CD1c-positive myeloid dendritic cell (primary cell): ENCODE measurements around the gene NKD2.
"Not testable (repeated sequence)": the region's sequence is repeated elsewhere in the genome, so short reads cannot be mapped to it uniquely, and the experiment has no call there.

Experiments
- DNase-seq: peaks from one replicate; pipeline ENCODE4 v3.0.0-alpha.2; 2016; ENCODE audit errors: extremely low spot score

Gene NKD2

DNA sequence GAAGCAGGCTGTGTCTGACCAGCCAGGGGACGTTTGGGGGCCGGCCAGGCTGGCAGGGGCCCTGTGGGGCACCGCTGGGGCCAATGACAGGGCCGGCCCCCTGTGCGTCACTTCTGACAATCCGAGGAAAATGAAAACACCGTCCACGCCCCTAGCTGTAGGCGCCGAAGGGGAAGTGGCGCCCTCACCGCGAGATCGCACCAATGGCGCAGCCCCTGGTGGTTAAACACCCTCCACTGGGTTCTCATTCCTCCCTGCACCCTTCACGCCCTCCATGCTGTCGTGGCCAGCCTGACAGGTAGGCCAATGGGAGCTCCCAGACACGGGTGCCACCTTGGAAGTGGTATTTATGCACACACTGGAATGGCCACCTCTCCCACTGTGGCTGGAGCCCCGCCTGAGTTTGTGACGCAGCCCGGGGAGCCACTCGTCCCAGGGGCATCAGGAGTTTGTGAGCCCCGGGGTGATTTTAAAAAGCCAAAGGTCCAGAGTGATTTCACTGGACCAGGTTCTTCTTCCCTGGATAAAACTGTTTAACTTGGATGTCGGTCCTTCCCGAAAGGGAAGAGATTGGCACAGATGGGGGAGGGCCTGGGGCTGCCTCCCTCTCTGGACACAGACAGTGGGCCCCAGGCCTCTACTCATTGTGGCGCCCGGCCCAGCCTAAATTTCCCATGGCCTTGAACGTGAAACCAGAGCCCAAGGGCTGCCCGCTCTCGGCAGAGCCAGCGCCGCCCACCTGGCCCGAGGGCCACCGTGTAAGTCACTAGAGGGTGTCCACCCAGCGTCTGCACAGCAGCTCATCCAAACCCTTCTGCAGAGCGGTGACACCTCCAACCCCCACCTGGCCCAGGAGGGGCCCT lies 49.7 kb downstream of the NKD2 start:
- DNase-seq = no peak

DNA sequence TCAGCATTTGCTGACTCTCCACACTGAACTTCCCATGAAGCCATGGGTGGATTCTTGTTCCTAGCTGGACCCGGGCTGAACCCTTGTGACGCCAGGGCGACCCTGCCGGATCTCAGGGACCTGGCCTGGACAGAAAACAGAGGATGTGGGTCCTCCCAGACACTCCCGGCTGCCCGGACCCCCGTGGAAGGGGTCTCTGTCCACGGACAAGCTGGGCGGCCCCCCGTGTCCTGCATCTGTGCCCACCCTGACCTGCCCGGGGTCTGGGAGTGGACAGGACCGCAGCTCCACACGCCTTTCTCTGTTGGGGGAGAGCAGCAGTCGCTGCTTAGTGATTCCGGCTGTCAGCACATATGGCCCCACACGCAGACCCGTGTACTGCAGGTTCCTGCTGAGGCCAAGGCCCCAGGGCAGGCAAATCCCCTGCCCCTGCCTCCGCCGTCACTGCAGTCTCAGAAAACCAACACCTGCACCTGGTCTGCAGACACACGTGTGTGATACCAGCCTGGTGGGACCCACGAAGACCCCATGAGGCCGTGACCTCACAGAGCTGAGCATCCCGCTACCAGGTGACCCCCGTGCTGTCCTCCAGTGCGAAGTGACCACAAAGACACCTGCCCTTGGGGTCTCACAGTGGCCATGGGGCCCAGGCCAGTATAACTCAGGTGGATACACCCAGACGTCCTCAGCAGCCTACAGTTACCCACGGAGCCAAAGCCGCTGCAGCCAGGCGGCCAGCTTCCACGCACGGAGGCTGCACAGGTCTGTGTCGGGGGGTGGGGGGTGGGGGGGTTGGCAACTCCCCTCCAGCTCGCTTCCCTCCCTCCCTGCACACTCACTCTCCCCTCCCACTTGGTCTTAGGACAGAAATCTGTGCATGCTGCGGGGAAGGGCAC lies 50.6 kb downstream of the NKD2 start:
- no peak for DNase-seq

DNA sequence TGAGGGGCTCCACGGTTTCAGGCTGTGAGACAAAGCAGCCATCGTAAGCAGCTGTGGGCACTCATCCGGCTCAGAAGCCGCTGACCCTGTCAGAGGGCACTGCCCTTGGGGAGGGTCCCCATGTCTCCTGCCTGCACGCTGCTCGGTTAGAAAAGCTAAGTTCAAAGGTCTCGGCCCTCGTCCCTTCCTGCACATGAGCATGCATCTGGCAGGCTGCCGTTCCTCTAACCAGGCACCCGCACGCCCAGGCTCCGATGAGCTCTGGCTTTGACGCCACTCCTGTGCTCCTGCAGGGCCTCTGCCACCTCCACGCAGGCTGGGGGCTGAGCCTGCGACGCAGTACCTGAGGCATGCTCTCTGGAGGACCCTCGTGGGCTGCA lies 51.3 kb downstream of the NKD2 start:
- DNase-seq = no peak

DNA sequence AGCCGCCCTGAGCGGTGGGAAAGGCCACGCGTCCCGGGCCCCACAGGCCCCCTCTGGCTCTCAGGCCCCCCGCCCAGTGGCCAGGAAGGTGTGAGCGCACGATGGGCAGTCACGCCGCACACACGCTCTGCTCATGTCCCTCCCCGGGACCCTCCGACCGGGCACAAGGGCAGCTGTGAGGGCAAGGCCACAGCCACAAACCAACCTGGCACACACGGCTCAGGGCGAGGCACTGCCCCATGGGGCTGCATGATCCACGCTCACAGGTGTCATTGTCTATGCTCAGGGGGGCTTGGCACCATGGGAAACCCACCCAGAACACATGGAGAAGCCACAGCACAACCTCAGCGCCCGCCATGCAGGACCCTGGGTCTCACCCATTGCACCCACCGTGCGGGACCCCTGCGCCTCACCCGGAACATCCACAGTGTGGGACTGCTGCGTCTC lies 52.0 kb downstream of the NKD2 start:
- no peak for DNase-seq

DNA sequence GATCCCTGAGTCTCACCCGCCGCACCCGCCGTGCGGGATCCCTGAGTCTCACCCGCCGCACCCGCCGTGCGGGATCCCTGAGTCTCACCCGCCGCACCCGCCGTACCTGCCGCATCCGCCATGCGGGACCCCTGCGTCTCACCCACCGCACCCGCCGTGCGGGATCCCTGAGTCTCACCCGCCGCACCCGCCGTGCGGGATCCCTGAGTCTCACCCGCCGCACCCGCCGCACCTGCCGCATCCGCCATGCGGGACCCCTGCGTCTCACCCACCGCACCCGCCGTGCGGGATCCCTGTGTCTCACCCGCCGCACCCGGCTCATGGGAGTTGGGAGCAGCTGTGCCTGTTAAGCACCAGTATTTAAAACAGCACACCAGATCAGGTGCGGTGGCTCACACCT lies 52.7 kb downstream of the NKD2 start:
- not testable (repeated sequence) for DNase-seq

DNA sequence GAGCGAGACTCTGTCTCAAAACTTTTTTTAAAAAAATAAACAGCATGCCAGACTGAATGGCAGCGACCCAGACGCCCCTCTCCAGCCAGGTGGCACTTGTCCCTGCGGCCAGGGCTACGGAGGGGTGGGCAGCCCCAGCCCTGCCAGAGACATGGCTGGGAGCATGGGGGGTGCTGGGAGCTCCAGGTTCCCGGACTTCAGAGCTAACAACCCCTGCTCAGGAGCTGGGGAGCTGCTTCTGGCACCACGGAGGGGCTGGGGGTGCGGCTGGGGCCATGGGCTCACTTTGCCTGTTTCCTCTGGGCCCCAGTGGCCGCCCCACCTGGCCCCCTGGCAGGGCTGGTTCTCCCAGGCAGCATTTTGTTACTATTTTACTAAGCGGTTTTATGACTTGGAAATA lies 53.3 kb downstream of the NKD2 start:
- DNase-seq = no peak

DNA sequence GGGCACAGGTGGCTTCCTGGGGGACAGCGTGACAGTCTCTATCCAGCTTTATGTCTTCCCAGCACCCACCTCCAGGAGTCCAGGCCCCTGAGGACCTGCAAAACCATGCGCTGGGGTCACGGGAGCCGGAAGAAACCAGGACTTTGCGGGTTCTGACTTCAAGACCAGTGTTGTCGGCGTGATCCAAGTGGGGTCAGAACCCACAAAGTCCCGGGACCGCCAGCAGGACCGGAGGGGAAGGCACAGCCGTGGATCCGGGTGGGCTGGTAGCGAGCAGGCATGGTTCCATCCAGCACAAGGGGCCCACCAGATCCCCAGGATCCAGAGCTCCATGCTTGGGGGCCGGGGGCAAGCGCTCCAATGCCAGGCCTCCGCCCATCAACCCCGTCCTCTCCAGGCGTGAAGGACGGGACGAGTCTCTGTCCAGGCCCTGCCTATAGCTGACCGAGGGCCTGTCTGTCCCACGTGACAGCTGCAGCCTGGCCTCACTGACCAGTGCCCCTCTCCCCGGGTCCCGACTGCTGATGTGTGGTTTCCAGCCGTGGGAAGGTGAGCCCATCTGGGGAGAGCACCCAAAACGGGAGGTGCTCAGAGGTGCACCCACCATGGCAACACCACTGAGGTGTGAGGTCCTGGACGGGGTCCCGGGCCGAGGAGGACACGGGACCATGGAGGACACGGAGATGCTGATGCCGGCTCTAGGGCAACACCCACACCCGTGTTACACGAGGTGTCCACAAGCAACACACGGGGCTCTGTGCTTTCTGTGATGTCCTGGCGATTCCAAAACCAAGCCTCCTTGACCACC lies 54.4 kb downstream of the NKD2 start:
- DNase-seq = no peak

DNA sequence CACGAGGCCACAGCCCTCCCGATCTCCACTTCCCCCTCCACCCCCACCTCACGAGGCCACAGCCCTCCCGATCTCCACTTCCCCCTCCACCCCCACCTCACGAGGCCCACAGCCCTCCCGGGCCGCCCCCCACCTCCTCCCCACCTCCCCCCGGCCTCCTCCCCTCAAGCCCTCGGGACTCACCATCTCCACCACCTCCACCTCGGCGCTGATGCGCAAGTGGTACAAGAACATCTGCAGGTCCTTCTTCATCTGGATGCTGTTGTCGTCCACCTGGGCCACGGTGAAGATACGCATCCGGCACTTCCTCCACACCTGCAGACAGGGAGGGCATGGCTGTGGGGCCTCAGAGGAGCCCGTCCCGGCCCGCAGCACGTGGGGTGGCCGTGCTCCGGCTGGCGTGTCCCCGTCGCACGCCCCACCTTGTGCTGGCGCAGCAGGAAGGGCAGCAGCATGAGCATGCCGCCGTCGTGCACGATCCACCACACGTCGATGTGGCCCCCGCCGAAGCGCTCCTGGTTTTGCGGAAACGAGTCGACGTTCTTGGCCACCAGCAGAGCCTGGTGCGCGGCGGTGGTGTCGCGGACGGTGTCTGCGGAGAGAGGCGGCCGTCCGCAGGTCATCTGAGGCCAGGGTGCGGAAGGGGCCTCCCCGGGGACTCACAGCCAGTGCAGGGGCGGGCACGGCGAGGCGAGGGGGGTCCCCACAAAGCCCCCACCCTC lies 55.2 kb downstream of the NKD2 start:
- no peak for DNase-seq

DNA sequence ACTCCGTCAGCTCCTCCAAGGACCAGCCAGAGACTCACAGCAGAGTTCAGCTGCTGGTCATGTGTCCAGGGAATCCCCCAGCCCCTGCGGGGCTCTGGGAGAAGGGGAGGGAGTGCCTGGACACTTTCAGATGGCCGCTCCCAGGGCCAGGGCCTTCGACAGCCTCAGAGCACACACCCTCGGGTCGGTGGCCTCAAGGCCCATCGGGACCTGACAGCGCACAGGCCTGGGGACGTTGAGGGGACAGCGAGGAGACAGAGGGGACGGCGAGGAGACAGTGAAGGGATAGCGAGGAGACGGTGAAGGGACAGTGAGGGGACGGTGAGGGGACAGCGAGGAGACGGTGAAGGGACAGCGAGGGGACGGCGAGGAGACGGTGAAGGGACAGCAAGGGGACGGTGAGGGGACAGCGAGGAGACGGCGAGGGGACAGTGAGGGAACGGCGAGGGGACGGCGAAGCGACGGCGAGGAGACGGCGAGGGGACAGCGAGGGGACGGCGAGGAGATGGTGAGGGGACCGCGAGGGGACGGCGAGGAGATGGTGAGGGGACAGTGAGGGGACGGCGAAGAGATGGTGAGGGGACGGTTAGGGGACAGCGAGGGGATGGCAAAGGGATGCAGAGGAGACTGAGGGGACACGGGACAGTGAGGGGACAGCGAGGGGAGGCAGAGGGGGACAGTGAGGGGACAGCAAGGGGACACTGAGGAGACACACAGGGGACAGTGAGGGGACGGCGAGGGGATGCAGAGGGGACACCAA lies 56.0 kb downstream of the NKD2 start:
- DNase-seq = no peak

DNA sequence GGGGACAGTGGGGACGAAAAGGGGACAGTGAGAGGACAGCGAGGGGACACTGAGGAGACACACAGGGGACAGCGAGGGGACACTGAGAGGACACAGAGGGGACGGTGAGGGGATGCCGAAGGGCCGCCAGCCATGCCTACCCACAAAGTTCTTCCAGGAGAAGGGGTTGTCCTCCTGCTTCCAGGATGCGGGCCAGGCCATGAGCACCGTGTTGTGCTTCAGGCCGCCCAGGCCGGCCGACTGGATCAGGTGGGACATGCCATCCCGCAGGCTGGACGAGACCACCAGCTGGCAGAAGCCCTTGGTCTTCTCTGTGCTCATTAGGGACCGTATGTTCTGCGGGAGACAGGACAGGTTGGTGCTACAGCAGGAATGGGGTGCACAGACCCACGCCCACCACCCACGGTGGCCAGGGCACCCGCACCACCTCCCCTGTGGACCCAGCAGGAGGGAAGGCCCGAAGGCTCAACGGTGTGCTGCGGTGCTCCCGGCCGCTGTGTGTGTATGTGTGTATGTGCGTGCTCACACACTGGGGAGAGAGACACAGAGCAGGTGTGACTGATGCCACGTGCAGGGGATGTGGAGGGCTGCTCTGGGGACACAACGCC lies 56.6 kb downstream of the NKD2 start:
- DNase-seq = no peak

DNA sequence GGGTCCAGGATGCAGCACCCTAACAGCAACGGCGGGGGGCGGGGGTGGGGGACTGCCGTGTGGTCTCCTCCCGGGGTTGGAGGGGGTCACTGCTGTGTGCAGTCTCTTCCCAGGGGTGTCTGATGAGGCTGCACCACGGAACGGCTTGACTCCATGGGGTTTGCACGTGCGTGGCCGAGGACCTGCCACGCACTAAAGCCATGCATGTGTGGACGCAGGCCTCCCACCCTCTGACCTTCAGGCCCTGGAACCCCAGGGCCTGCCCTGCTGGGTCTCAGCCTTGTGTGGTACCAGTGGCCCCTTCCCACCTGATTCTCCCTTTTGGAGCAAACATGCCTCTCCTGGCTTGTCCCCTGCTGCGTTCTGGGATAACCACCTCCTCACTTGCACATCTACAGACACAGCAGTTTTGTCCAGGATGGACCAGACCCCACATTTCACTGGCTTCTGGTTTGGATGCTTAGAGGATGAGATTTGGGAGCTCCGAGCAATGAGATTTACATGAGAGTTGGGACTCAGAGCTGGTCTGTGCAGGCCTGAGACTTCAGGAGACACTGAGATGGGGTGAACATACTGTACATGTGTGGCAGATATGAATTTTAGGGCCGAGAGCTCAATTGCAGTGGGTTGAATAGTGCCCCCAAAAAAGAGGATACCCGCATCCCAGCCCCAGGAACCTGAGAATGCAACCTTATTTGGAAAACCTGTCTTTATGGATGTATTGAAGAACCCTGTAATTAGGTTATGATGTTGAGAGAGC lies 57.5 kb downstream of the NKD2 start:
- no peak for DNase-seq

DNA sequence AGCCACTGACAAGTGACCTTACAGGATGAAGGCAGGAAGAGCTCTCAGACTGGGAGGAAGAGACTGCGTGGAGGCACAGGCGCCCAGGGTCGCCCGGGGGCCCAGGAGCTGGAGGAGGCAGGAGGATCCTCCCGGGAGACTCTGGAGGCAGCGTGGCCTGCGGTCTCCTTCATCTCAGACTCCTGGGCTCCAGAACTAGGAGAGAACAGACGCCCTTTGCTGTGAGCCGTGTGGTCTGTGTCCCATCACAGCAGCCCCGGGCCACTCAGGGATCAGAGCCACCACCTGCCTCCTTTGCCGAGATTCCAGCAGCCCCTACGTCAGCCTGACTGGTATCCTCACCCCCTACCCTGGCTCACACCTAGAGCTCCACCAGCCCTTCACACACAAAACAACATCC lies 58.1 kb downstream of the NKD2 start:
- no peak for DNase-seq

DNA sequence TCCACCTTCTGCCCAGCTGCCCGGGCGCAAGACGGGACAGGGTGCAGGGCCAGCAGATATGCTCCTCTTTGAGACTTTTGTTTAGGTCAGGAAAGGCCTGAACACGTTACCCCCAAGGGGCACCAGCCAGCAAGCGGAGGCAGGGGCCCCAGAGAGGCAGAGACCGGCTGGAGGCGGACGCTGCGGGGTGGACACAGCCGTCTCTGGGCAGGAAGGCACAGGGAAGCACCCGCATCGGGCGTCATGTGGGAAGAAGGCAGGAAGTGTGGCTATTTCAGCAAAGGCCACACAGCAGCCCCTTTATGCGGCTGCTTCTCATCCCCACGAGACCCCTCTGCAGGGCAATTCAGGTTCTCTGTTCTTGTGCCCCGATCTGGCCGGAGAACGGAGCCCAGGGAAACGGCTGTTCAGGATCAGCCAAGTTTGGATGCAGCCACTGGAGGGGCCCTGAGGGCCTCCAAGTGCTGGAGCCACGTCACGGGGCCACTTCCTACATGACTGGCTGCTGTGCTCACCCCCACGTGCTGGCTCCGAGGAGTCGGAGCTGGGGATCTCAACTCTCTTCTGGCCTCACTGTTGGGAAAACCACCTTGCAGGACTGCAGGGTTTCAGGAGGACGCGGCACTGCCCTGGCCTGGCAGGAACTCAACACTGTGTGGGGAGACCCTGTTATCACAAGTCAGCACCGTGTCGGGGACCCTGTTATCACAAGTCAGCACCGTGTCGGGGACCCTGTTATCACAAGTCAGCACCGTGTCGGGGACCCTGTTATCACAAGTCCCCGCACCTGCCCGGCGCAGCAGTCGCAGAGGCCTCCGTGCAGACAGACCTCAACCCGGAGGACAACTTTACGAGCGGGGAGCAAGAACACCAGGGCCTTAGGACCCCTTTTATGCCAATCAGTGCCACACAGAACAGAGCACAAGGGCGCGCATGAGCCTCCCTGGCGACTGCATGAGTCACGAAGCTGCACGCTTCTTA lies 58.8 kb downstream of the NKD2 start:
- DNase-seq = no peak

DNA sequence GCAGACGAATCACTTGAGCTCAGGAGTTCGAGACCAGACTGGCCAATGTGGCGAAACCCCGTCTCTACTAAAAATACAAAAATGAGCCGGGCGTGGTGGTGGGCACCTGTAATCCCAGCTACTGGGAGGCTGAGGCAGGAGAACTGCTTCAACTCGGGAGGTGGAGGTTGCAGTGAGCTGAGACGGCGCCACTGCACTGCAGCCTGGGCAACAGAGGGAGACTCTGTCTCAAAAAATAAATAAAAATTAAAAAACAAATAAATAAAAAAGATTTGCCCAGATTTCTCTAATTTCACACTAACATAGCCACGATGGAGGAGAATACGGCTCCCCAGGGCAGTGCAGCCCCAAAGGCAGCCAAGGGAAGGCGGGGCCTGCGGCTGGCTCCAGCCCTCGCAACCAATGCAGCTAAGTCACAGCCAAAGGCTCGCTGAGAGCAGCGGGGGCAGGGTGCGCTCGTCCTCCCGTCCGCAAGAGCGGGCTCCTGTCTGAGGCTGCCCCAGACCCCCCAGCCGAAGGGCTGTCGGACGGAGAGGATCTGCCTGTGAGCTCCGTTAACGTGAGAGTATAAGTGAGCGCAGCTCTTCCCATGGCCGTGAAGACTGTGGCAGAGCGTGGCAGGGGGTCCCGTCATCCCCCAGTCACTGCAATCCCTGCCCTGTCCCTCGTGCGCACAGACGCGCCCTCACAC lies 59.7 kb downstream of the NKD2 start:
- no peak for DNase-seq

DNA sequence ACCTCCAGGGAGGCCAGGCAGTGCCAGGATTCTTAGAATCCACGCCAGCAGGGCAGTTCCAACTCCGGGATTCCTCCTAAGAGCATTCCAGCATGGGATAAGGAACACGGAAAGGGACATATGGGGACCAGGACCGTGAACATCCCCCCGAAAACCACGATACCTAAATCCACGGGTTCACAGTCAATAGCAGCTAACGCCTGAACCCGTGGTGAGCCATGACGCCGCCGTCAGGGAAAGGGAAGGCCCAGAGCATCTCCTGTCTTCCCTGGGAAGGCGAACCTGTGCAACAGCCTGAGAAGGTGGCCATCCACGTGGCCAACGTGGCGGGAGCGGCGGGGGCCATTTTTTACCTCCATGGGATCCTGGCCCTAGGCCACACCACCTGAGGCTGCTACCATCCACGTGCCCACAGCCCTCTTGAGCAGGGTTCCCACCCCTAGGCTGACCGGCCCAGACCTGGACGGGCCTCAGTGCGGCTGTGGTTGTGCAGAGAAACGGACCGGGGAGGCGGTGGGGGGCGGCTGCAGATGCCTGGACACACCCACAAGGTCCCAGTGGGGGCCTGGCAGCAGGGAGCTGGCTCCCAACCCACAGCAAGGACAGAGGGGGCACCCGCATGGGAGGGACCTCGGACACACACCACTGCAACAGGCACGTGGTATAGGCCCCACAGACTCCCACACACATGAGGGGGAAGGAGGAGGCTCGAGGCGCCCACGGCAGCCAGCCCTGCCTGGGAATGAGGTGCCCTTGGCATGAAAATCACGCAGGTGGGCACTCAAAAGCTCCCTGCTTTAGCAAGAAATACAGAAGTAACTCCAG lies 60.5 kb downstream of the NKD2 start:
- DNase-seq = no peak

DNA sequence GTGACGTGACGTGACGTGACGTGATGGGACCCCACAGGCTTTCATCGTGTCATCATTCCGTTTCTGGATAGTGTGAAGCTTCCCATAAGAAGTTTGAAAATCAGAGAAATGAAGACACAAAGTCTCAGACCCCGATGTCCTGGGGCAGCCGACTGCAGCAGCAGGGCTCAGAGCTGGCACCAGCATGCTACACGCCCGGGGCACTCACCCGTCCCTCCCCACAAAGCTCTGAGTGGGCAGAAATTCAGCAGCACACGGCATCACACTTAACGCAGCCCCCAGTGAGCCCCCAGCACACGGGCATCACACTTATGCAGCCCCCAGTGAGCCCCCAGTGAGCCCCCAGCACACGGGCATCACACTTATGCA lies 61.1 kb downstream of the NKD2 start:
- no peak for DNase-seq
